Stimulated activated CD8-positive, alpha-beta memory T cell treated with anti-CD3 and anti-CD28 coated beads, Interleukin-15, amount 100 ng/mL, for 1 hour (primary cell): ENCODE measurements around the gene FRMD4B.

Source experiments
- DNase-seq: peaks from one replicate; pipeline ENCODE4 v3.0.0-alpha.2; 2020; ENCODE audit warnings: low read depth

FRMD4B gene

DNA sequence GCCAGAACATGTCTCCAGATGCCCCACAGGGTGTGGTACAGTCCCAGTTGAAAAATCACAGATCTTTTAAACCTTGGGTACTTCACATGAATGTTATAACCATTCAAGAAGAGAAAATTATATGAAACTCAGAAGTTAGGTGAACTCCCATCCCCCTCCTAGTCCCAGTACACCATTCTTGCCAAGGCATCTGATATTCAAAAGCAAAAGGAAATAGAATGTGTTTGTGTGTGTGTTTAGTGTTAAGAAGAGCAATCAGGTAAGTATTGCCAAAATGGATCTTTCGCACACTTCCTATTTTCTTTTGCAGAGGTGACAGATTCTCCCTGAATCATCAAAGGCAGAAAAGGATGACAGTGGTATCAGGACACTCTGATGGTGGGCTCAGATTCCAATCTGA, 219.4 kb downstream of the FRMD4B start:
- DNase-seq: no peak

DNA sequence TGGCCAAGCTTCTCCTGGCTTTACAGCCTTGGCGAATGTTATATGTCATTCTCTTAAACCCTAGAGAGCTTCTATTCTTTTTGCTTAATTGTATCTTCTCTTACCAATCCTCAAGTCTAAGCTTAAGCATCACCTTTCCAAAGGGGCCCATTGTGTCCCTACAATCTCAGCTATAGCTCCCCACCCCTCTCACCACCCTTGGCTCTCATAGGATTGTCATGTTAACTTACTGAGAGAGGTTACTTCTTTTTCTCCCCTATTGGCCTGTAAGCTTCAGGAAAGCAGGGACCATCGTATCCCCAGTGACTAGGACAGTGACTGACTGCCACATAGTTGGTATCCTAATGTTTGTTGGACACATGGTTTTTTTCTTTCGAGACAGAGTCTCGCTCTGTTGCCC, 220.1 kb downstream of the FRMD4B start:
- DNase-seq: no peak

DNA sequence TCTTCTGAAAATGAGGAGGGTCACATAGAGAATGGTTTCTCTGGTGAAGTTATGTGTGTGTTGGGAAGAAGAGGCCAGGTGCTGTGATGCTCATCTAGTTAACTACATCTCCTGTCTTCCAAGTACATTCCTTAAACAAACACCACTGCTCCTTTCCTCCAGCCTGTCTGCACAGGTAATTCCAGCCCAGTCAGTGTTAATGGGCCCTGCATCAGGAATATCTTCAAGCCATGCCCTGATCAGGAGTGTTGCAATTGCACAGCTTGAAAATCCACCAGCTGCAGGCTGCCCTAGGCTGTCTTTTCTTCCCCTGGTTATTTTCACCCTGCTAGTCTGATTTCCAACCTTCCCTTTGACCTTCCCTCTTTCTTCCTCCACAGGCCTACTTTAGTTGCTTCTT, 221.6 kb downstream of the FRMD4B start:
- no peak for DNase-seq

DNA sequence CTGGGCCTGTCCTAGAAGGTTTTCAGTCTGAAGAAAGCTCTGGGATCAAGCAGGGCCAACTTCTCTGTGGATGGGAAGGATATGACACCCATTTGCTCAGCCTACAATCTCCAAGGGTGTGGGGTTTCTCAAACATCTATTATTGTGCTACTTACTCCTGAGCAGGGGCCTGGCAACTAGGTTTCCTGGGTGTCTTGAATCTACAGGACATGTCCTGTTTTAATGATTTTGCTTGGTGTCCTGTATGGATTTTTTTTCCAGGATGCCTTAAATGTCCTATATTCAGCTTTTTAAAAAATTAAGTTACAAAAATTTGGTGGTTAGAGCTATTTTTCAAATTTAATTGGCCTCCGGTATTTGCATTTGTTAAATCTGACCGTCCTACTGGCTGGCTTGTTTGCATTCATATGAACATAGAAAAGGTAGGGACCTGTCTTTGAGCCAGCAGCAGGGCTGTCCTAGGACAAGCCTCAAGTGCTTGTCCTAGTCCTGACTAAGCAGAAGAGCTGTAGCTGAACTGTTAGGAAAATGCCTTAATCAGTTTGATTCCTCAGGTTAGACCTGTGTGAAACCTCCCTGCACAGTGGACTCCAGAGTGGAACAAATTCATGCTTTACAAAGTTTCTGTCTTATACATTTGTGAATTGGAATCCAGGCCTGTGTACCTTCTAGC, 223.4 kb downstream of the FRMD4B start:
- no peak for DNase-seq

DNA sequence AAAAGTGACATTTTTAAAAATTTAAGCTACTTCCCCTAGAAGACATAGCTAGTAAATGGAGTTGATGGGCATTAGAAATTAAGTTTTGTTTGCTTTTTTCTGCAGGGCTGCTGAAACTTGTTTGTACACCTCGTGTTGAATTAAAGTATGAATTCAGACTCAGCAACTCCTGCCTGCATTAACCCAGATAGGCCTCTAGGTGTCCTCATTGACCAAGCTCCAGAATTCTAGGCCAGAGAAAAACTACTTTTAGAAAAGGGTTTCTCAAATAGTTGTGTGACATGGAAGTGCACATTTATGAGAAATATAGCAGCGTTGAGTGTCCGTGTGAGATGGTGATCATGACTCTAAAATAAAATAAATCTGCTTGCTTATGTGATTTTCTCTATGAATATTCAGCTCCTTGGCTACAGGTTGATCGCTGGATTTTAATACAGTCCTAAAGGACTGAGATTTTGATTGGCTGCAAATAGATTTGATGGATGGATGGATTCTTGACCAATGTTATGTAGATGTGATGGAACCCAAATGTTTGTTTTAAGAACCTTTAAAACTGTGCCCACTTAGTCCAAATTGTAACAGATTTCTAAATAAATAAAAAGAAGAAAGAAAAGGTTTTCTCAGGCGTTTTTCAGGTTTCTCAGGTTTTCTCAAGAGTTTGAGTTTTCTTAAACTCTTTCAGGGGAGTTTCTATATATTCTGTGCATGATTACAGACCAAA, 224.1 kb downstream of the FRMD4B start:
- DNase-seq: no peak

DNA sequence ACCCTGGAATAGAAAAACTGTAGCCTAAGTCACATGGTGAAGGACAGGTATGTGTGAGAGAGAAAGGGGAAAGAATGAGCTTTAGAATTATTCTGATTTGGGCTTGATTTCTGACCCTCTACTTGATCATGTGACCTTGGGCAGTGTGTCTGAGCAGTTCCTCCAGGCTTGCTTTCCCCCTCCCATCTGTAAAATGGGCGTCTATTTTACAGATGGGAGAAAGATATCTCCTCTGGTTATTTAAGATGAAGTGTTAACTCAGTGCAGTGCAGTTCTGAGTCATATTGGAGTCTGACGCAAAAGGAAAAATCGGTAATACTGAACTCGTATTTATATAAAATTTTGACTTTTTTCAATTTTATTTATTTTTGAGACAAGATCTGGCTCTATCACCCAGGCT, 225.4 kb downstream of the FRMD4B start:
- DNase-seq: no peak

DNA sequence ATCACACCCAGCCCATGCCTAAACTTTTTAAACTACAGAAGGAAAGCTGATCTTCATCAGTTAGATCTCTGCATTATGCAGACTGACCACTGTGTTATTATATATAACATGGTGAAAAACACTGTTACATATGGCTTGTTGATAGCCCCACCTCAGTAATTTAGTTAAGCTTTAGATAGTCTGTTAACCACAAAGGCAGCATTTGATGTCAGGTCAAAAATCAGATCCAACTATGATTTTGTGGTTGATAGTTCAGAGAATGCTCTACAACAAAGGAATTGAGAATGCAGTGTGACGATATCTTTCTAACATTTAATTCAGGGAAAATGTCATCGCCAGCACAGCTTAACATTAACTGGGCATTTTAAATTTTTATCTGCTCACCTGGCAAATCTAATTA, 225.8 kb downstream of the FRMD4B start:
- no peak for DNase-seq

DNA sequence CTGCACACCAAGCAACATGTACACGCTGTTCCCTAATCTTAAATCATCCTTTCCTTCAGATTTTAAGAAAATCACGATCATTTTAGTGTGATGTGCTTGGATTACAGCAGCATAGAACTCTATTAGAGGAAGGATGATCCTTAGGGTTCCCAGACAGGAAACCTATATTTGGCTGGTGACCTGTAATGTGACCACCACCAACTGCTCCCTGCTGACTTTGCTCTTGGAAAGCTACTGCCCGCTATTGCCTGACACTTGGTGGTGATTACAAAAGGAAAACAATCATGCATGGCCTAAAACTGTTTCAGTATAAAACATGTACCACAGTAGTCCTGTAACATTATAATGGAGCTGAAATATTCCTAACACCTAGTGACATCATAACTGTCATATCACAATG, 236.3 kb downstream of the FRMD4B start:
- DNase-seq: no peak

DNA sequence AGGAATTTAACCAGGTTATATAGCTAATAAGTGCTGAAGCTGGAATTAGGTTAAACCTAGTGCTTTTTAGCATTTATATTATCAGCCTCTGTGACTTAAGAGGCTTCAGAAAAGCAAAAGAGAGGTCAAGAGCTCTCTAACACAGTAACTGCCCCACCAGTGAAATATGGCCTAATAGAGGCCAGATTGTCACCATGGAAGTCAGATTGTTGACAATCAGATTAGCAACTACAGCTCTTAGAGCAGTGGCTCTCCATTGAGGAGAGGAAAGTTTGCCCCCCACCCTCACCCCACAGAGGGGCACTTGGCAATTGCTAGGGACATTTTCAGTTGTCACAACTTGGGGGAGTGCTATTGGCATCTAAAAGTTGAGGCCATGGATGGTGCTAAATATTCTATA, 240.2 kb downstream of the FRMD4B start:
- no peak for DNase-seq

DNA sequence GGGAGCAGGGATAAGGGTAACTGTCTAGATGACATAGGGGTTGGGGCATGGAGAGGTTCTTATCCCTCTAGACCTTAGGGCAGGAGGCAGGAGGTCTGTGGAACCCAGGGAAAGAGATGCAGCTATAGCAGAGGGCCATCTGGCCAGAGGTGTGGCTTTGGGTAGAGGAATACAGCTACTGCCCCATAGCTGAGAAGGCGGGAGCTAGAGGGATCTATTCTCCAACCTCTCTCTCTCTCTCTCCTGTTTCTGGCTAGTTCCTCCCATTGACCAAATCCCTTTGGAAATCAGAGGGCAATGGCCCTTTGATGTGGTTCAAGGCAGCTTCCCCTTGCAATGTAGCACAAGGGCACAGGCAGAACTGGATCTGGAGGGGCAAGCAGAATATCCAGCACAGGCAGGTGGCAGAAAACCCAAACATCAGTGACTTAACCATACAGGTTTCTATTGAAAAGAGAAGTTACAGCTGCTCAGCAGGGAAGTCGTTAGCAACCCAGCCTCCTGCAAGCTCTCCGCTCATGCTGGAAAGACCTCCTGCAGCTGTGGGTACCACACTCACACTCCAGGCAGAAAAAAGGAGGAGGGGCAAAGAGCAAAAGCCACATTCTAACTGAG, 241.2 kb downstream of the FRMD4B start:
- no peak for DNase-seq

DNA sequence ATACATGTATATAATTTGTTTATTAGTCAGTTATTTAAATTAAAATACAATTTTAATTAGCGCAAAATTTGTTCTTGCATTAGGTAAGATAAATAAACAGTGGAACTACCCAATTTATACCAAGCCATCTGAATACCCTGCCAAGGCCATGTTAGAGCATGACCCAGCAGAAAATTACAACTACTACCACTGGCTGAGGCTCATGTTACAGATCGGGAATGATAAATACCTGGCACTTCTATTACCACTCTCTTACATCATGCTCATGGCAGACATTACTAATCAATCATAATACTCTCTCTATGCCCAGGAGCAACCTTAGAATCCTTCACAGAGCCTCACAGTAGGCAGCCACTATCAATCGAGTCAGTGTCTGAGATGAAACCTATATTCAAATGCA, 242.3 kb downstream of the FRMD4B start:
- no peak for DNase-seq

DNA sequence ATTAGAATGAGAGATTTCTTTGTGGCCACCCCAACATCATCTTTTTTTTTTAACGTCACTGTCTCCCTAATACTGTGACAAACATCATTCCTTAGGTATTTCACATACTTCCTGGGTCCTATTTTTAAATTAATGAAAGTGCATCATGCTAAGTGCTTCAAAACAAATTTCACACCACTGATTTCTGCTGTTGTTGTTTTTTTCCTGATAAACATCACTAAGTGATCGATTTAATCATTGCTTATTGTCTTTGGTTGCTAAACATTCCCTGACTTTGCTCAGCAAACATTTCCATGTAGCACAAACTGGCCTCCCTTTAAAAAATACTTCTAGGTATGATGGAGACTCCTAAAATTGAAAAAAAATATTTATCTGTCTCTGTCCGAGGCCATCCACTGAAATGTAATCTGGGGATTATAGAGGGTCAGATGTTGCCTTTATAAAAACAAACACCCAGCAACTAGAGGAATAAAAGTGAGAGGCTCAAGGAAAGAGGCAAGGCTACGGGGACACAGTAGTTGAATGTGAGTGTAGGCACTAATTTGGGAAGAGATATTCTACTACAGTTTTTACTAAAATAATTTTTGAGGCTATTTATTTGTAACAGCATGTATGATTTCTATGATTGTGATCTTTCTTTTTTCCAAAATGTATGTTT, 243.0 kb downstream of the FRMD4B start:
- DNase-seq: no peak

DNA sequence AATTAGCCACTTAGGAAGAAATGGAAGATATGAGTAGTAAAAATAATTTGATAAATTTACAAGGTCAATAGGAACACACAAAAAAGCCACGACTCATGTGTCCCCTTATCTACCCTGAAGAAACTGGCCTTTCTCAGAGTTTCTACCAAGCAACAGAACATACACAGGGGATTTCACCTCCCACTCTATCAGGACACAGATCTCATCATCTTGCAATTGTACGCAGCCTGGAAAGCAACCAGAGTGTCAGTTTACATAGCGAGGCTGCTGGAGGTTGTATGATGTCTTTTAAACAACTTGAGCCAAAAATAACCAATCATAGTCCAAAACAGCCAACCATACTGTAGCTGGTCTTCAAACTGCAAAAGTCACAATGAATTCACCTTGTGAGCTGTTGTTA, 243.8 kb downstream of the FRMD4B start:
- DNase-seq: no peak

DNA sequence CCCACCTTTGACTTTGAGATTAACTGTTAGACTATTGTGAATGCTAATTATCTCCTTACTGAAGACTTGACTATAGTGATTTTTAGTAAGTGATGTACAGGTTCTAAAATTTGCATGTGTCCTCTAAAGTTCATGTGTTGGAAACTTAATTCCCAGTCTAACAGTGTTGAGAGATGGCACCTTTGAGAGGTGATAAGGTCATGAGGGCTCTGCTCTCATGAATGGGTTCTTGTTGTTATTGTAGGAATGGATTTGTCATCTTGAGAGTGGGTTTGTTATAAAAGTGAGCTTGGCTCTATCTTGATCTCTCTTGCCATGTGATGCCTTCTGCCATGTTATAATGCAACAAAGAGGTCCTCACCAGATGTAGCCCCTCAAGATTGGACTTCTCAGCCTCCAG, 244.6 kb downstream of the FRMD4B start:
- no peak for DNase-seq

DNA sequence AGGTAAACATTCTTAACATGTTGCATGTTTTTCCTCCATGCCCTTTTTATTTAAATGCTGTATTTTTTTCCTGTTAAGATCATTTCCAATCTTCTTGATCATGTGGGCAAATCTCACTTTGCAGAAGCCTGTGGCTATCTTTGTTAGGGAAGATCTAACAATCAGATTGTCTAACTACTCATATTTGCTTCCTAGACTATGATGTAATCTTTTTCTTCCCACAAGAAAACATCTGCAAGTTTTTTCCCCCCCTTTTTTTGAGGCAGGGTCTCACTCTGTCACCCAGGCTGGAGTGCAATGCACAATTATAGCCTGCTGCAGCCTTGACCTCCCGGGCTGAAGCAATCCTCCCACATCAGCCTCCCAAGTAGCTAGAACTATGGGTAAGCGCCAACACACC, 248.5 kb downstream of the FRMD4B start:
- DNase-seq: no peak

DNA sequence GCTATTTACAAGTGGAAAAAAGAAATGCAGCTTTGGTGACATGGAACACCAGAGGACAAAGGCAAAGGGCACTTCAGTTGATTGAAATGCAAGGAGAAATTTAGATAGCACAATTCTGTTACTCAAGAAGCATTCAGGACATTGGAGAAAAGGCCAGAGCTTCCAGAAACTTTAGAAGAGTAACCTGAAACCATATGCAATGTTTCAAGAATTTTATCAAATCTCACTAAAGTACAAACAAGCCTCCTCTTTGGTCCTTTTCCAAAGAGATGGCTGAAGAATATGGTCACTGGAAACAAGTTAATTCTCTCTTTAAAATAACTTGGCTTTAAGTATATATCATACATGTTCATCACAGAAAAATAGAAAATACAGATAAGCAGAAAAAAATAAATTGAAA, 248.9 kb downstream of the FRMD4B start:
- no peak for DNase-seq

DNA sequence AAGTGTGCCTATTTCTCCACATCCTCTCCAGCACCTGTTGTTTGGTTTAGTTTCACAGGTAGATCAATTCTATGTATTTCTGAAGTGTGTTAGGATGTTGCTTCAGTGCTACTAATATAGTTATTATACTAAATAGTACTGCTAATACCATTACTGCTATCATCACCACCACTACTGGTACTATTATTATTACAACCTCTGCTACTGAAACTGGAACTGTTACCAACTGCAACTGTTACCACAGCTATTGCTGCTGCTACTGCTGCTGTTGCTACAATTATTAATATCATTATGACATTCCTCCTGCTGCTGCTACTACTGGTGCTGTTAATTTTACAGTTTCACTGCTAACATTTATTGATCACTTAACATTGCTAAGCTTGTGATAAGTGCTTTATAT, 255.2 kb downstream of the FRMD4B start:
- no peak for DNase-seq

DNA sequence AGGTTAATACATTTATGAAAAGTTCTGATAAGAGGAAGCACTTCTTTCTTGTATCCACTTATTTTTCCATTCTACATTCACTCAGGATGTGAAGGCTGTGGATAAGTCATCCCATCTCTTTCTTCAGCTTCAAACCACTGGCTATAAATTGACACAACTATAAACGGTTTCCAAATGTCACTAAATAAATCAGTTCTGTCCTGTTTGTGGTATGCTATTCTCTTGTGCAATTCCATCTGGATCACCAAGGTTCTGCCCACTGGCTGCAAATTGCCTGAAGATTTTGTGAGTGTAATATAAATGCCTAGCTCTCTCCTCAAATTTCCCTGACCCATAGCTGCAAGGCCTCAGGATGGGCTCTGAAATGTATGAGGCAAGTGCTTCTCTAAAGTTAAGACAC, 256.4 kb downstream of the FRMD4B start:
- no peak for DNase-seq

DNA sequence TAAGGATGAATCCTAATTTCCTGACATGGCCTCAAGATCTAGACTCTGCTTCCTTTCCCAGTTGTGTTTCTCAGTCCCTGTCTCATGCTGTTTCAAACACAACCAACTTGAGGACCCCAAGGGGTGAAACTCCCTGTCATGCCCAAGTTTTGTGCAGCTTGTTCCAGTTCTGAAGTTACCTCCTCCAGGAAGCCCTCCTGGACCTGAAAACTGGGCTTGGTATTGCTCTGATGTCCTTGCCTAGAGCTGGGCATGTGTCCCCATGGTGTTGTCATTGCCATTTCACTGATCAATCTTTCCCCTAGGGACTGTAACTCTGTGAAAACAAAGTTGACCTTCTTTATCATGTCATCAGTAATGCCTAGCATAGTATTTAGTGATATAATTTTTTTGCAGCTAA, 257.4 kb downstream of the FRMD4B start:
- no peak for DNase-seq

DNA sequence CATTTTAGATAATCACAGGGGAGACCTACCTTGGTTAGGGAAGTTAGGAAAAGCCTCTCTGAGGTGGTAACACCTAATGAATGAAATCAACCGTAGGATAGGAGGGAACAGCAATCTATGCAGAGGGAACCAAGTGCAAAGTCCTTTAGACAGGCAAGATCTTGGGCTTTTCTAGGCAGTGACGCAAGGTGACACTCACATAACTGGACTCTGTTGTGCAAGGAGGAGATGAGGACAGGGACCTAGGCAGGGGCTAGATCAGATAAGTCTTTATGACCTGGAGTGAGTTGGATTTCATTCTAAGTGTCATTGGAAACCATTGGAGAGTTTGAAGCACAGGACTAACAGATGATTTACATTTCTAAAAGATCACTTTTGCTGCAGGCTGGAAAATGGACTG, 258.9 kb downstream of the FRMD4B start:
- no peak for DNase-seq

DNA sequence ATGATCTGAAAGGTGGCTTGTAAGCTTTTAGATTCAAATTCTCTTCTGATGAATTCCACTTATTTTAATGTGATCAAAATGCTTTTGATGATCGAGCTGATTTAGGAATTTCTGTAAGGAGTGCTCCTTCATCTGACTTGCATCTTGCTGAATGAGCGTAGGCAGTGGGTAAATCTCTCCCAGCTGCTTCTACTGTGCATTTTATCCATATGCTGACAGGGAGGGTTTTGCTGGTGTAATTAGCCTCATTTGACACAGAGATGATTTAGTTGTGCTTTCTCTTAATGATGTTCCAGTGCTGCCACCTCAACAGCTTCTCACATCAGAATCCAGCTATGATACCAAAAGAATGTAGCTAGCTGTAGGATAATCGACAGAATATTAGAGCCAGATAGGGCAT, 259.7 kb downstream of the FRMD4B start:
- no peak for DNase-seq

DNA sequence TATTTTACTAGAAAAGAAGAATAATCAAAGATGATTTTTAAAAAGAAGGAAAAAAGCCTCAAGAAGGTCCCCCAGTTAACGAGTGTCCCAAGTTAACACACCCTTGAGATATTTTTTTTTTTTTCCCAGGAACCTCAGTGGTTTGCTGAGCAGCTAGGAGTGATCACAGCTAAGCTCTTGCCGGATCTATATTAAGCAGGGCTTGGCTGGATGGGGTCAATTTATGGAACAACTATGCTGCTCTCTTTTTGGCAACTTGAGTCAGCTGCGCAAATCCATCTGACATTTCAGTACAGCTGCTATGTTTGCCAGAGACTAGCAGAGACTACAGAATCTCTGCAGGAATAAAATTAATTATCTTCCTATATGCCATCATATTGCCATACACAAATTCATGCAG, 263.5 kb downstream of the FRMD4B start, which contains the start of gene LMOD3:
LMOD3 (minus strand) TSS at position 193 of the 400 bp plus-strand sequence. CDS start 209 bp downstream, outside the sequence.
- DNase-seq: no peak

DNA sequence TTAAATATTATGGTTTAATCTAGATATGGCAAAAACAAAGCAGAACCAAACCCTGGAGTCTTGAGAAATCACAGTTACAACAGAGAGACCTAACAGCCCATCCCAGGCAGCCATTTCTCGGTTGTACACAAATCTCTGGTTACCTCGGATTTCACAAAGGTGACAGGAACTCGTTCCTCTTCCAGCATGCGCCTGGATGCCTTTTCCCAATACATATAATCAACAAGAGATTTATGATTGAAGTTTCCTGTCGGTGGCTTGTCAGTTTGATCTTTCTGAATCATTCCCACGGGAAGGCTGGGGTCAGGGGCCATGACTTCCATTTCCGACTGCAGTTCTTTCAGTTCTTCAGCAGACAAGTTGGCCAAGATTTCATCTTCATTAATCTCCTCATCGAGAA, 263.9 kb downstream of the FRMD4B start:
- DNase-seq: no peak
